GM19025 (cell line): Measurements from ENCODE around the gene SELENOI.

Source experiments
- ATAC-seq: cut with Tn5 transposase; IDR thresholded peaks from one replicate; pipeline ENCODE4 v1.9.1; 2021; ENCODE audit warnings: mild to moderate bottlenecking, low read depth, moderate library complexity; ENCODE audit not compliant: unreplicated experiment

The SELENOI gene

DNA sequence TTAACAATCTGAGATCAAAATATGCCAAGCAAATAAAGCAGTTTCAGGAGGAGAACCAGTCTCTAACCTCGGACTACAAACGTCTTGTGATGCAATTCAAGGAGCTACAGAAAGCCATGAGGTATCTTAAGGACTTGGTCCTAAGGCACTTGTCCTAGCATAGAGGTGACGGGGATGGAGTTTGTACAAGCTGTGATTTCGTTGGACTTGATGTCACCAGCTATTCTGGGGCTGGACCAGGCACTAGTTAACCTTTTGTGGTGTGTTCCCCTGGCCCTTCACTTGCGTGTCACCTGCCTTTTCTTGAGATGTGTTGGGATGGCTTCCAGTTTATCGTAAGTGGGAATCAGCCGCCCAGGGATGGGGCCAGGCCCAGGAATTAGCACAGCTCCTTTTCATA is 98.3 kb downstream of the SELENOI start:
- ATAC-seq = no peak
